Activated CD4-positive, alpha-beta T cell treated with anti-CD3 and anti-CD28 coated beads for 48 hours (primary cell): ENCODE results near the gene HMGB4.

ENCODE experiments used
- DNase-seq: peaks from one replicate; pipeline ENCODE4 v3.0.0-alpha.2; 2020

The HMGB4 gene

GRCh38 chr1:33863779-33864178 is at the start of gene HMGB4:
Gene HMGB4 (plus strand): TSS chr1:33864079. CDS start chr1:33864192, 113 bp downstream.
- DNase-seq = no peak

- DNase-seq = no peak
Measured at GRCh38 chr1:33814166-33814565, 49.7 kb upstream of the HMGB4 start.

- DNase-seq = no peak
Measured at GRCh38 chr1:33815061-33815460, 48.8 kb upstream of the HMGB4 start.

- no peak for DNase-seq
Measured at GRCh38 chr1:33818071-33818470, 45.8 kb upstream of the HMGB4 start.

GRCh38 chr1:33819290-33819912 is 44.5 kb upstream of the HMGB4 start:
- DNase-seq = no peak

- DNase-seq = no peak
Measured at GRCh38 chr1:33819913-33820311, 44.0 kb upstream of the HMGB4 start.

- DNase-seq = no peak
Measured at GRCh38 chr1:33820804-33821203, 43.1 kb upstream of the HMGB4 start.

GRCh38 chr1:33821291-33821690 is 42.6 kb upstream of the HMGB4 start:
- DNase-seq = no peak

- no peak for DNase-seq
Measured at GRCh38 chr1:33822396-33822795, 41.5 kb upstream of the HMGB4 start.

GRCh38 chr1:33823401-33823800 is 40.5 kb upstream of the HMGB4 start:
- DNase-seq = no peak

- DNase-seq = no peak
Measured at GRCh38 chr1:33823830-33824229, 40.0 kb upstream of the HMGB4 start.

GRCh38 chr1:33824321-33824720 is 39.6 kb upstream of the HMGB4 start:
- no peak for DNase-seq

- no peak for DNase-seq
Measured at GRCh38 chr1:33824971-33825370, 38.9 kb upstream of the HMGB4 start.

GRCh38 chr1:33825506-33825905 is 38.4 kb upstream of the HMGB4 start:
- no peak for DNase-seq

- no peak for DNase-seq
Measured at GRCh38 chr1:33826311-33826710, 37.6 kb upstream of the HMGB4 start.

- no peak for DNase-seq
Measured at GRCh38 chr1:33826711-33827110, 37.2 kb upstream of the HMGB4 start.

GRCh38 chr1:33828059-33828458 is 35.8 kb upstream of the HMGB4 start:
- DNase-seq = no peak

- no peak for DNase-seq
Measured at GRCh38 chr1:33828654-33829053, 35.2 kb upstream of the HMGB4 start.

GRCh38 chr1:33836911-33837310 is 27.0 kb upstream of the HMGB4 start:
- no peak for DNase-seq

- DNase-seq = no peak
Measured at GRCh38 chr1:33837635-33838034, 26.2 kb upstream of the HMGB4 start.

GRCh38 chr1:33841494-33841893 is 22.4 kb upstream of the HMGB4 start:
- DNase-seq = no peak

GRCh38 chr1:33842348-33842747 is 21.5 kb upstream of the HMGB4 start:
- DNase-seq = no peak

- DNase-seq = no peak
Measured at GRCh38 chr1:33844166-33844565, 19.7 kb upstream of the HMGB4 start.

- no peak for DNase-seq
Measured at GRCh38 chr1:33846861-33847260, 17.0 kb upstream of the HMGB4 start.

GRCh38 chr1:33848205-33848937 is 15.5 kb upstream of the HMGB4 start:
- DNase-seq = no peak
